Measurements from ENCODE around the gene EIF3J. TPM values are rescaled to one million over a fixed set of nuclear protein-coding genes. Genes with fewer than 3 reads are reported as not detected.
"Not testable (repeated sequence)": the region's sequence is repeated elsewhere in the genome, so short reads cannot be mapped to it uniquely, and the experiment has no call there.

EIF3J gene
- total RNA-seq, 4 donors from 2014 or later: 46.2 to 60.6 (median 53.7) TPM

- no peak for DNase-seq (ENCODE audit: extremely low spot score)
- Histone ChIP-seq H3K27me3 (no peaks in the 10 kb centered on the region), H3K9me3 (no peaks in the 10 kb centered on the region), H3K36me3 (peaks cover 27 to 55% (median 40%) of the 10 kb centered on the region in 4 donors), H3K4me1 (peaks cover 19 to 31% (median 25%) of the 10 kb centered on the region in 4 donors), H3K27ac (replicated peaks in 1 of 4) (no peak overlapping the region), H3K4me3 (no peak overlapping the region)
- 35% methylated on average over 3 of the region's 3 CpGs for WGBS
- TF ChIP-seq EP300 (IDR thresholded peaks at IDR 0.05) (no peak), CTCF (IDR thresholded peaks at IDR 0.05) (peak in 2 of 3 experiments; percentile 21 to 41), POLR2A (IDR thresholded peaks at IDR 0.05; ENCODE audit: low read depth) (no peak)
- intact Hi-C loops (cut with DNase I): no loop called here
Observed at GRCh38 chr15:44550256-44550655, 13.3 kb downstream of the EIF3J start.

GRCh38 chr15:44550734-44551133 is 13.8 kb downstream of the EIF3J start:
- peaks cover 31 to 57% (median 45%) of the 10 kb centered on the region in 4 donors for H3K36me3 ChIP-seq
- 92% methylated on average over 4 of the region's 4 CpGs for WGBS
- intact Hi-C loops (cut with DNase I): no loop called here

GRCh38 chr15:44554934-44555723 is 18.2 kb downstream of the EIF3J start:
- Histone ChIP-seq H3K4me3 (no peak overlapping the region), H3K36me3 (peaks cover 63 to 93% (median 85%) of the 10 kb centered on the region in 4 donors), H3K4me1 (peaks cover 0 to 18% (median 14%) of the 10 kb centered on the region in 4 donors), H3K27ac (replicated peaks in 1 of 4) (no peak overlapping the region), H3K9me3 (no peaks in the 10 kb centered on the region), H3K27me3 (no peaks in the 10 kb centered on the region)
- no peak for DNase-seq (ENCODE audit: extremely low spot score)
- WGBS: 86% methylated on average over 4 of the region's 4 CpGs
- intact Hi-C loops (cut with DNase I): no loop called here
- no peak for TF ChIP-seq POLR2AphosphoS5 (IDR thresholded peaks at IDR 0.05)
- TF ChIP-seq POLR2A (IDR thresholded peaks at IDR 0.05; ENCODE audit: low read depth): no peak
- no peak for TF ChIP-seq CTCF (IDR thresholded peaks at IDR 0.05)
- TF ChIP-seq EP300 (IDR thresholded peaks at IDR 0.05): no peak

More at GRCh38 chr15:44550734-44551133, 13.8 kb downstream of the EIF3J start:
- no peak overlapping the region for H3K4me3 ChIP-seq
- H3K27me3 ChIP-seq: no peaks in the 10 kb centered on the region
- H3K27ac ChIP-seq (replicated peaks in 1 of 4): no peak overlapping the region
- DNase-seq (ENCODE audit: extremely low spot score): no peak
- TF ChIP-seq EP300 (IDR thresholded peaks at IDR 0.05) (no peak), POLR2A (IDR thresholded peaks at IDR 0.05; ENCODE audit: low read depth) (no peak), POLR2AphosphoS5 (IDR thresholded peaks at IDR 0.05) (no peak), CTCF (IDR thresholded peaks at IDR 0.05) (no peak)
- H3K9me3 ChIP-seq: no peaks in the 10 kb centered on the region
- H3K4me1 ChIP-seq: peaks cover 15 to 32% (median 28%) of the 10 kb centered on the region in 4 donors

- H3K27me3 ChIP-seq; intact Hi-C loops (cut with DNase I); H3K9me3 ChIP-seq; H3K27ac ChIP-seq (replicated peaks in 1 of 4); H3K4me1 ChIP-seq; DNase-seq (ENCODE audit: extremely low spot score); H3K4me3 ChIP-seq: not testable (repeated sequence)
- H3K36me3 ChIP-seq: peaks cover 83 to 100% (median 98%) of the 10 kb centered on the region in 4 donors
Observed at GRCh38 chr15:44560926-44561325, 24.0 kb downstream of the EIF3J start.

DNA sequence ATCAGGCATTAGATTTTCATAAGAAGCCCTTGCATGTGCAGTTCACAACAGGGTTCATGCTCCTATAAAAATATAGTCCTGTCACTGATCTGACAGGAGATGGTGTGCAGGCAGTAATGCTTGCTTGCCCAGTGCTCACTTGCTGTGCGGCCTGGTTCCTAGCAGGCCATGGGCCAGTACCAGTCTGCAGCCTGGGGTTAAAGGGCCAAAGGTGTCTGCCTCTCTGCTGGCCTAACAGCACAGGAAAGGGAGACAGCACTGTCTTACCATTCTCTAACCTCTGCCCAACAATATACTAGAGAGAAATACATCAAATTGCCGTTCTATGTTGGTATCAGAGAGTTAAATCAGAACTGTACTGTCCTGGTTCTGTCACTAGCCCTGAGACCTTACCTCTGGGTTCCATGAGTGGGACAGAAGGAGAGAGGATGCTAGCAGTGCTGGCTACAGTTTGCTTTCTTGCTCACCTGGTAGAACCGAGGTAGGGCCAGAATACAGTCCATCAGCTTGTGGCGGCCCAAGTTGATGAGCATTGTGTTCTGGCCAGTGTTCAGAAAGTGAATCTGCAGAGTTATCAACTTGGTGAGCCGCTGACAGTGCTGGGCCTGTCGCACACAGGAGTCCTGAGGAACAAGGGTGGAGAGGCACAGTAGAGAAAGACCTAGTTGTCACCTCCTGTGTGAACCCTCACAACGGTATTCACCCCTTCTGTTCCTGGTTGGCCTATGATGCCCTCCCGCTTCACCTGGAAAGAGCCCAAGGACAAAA is 28.6 kb downstream of the EIF3J start:
- H3K4me1 ChIP-seq: no peaks in the 10 kb centered on the region
- no peak for DNase-seq (ENCODE audit: extremely low spot score)
- TF ChIP-seq POLR2A (IDR thresholded peaks at IDR 0.05; ENCODE audit: low read depth) (no peak), CTCF (IDR thresholded peaks at IDR 0.05) (no peak), POLR2AphosphoS5 (IDR thresholded peaks at IDR 0.05) (no peak), EP300 (IDR thresholded peaks at IDR 0.05) (no peak)
- peaks cover 0 to 5% (median 2%) of the 10 kb centered on the region in 4 donors for H3K9me3 ChIP-seq
- H3K36me3 ChIP-seq: peaks cover 70 to 100% (median 93%) of the 10 kb centered on the region in 4 donors
- no peaks in the 10 kb centered on the region for H3K27me3 ChIP-seq
- no peak overlapping the region for H3K27ac ChIP-seq (replicated peaks in 1 of 4)
- intact Hi-C loops (cut with DNase I): no loop called here
- H3K4me3 ChIP-seq: no peak overlapping the region
- 100% methylated on average over 7 of the region's 8 CpGs for WGBS
